GM12865 (cell line): Measurements from ENCODE around the gene KMT2A.

Experiments used
- DNase-seq: peaks from one replicate; pipeline ENCODE4 v3.0.0; 2010; ENCODE audit warnings: low read depth
- H3K4me3 ChIP-seq: 2 replicates; pipeline ENCODE4 v1.5.1; 2011; ENCODE audit warnings: mild to moderate bottlenecking, low read depth, low read length, control low read depth
- TF ChIP-seq, protein P1 (sequence below): IDR thresholded peaks from 2 replicates; pipeline ENCODE4 v1.5.1; 2011; ENCODE audit warnings: low read length, control low read depth, low read depth, inconsistent platforms; ENCODE audit not compliant: insufficient read depth; ENCODE audit errors: missing control alignments

The KMT2A gene

DNA sequence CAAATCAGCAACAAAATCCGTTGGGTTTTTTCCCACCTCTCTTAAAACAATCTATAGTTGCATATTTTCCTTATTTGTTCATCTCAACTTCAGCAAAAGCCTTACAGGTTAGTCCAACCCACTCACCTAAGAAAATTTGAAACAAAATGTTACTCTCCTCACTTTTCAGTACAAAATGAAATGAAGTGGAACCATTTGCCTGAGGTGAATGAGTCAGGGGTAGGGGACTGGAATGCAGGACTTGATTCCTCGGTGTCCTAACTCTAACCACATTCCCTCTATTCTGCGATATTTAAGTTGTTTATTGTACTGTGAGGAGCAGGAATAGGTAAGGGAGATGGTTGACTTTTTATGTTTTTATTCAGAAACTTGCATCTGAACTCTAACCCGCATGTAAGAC, 18.5 kb upstream of the KMT2A start:
- no peak overlapping the region for H3K4me3 ChIP-seq
- DNase-seq: no peak
- TF ChIP-seq, protein P1, sequence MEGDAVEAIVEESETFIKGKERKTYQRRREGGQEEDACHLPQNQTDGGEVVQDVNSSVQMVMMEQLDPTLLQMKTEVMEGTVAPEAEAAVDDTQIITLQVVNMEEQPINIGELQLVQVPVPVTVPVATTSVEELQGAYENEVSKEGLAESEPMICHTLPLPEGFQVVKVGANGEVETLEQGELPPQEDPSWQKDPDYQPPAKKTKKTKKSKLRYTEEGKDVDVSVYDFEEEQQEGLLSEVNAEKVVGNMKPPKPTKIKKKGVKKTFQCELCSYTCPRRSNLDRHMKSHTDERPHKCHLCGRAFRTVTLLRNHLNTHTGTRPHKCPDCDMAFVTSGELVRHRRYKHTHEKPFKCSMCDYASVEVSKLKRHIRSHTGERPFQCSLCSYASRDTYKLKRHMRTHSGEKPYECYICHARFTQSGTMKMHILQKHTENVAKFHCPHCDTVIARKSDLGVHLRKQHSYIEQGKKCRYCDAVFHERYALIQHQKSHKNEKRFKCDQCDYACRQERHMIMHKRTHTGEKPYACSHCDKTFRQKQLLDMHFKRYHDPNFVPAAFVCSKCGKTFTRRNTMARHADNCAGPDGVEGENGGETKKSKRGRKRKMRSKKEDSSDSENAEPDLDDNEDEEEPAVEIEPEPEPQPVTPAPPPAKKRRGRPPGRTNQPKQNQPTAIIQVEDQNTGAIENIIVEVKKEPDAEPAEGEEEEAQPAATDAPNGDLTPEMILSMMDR: no peak

DNA sequence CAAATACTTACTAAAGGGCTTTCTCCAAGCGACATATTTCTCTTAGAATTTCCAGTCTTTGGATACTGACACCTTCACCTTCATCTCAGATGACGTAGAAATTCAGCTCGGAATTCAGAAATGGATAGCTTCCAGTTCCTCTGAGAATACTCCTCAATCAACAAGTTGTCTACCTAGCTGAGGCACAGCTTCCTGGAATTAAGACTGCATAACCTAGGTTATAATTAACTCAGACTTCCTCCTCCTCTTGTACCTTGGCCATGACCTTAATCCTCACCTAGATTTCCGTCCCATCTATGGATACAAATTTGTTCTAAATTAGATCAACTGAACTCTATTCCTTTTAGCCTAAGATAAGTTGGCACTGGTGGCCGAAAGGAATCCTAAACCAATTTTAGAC, 17.5 kb upstream of the KMT2A start:
- DNase-seq: no peak
- TF ChIP-seq, protein P1: no peak
- no peak overlapping the region for H3K4me3 ChIP-seq

DNA sequence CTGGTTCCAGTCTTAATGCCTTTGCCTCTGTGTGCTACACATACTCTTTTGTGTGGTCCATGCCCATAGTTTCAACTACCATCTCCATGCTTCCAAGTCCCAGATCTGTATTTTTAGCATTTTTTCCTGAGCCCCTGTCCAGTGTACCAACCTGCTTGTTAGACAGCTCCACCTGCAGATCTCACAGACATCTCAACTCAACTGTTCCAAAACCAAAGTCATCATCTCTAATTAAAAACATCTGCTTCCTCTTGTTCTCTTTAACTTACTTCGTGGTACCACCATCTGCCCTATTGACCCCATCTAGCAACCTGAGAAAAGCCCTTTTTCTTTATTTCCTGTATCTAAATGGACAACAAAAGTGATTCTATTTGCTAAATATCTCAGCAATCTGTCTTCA, 8.6 kb upstream of the KMT2A start:
- H3K4me3 ChIP-seq: no peak overlapping the region
- TF ChIP-seq, protein P1: no peak
- DNase-seq: no peak

DNA sequence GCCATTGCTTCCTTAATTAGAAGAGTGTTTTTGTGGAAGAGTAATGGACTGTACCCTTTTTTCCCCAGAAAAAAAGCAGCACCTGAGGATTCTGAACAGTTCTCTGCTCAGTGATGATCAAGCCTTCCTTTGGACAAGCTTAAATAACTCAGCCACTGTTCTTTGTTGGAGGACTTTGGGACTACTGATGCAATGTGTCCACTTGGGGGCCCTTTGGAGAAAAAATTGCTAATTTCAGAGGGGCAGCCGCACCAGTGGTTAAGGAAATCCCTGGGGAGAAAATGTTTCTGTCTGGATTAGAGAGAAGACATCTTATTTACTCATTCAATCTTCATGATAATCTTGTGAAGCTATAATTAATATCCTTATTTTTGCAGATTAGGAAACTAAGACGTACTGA, 5.3 kb upstream of the KMT2A start:
- no peak overlapping the region for H3K4me3 ChIP-seq
- DNase-seq: no peak
- TF ChIP-seq, protein P1: no peak

DNA sequence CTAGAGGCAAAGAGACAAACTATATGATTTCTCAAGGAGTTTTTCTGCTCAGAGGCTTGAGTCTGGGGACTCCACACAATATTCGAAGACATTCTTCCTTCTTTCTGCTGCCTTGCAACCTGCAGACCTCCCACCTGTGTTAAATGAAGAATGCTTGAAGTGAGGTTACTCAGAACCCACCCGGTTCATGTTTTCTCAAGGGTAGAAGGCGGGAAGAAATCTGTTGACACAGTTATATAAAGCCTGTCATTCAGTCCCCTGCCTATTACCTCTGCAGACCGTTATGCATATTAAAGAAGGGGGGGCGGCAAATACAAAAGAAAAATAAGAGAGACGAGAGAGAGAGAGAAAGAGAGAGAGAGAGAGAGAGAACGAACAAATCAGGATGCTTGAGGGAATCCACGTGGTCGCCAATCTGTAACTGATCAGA, 2.2 kb upstream of the KMT2A start:
- TF ChIP-seq, protein P1: no peak
- peak; percentile 72 for DNase-seq
- H3K4me3 ChIP-seq: peak overlapping the region; percentile 95

DNA sequence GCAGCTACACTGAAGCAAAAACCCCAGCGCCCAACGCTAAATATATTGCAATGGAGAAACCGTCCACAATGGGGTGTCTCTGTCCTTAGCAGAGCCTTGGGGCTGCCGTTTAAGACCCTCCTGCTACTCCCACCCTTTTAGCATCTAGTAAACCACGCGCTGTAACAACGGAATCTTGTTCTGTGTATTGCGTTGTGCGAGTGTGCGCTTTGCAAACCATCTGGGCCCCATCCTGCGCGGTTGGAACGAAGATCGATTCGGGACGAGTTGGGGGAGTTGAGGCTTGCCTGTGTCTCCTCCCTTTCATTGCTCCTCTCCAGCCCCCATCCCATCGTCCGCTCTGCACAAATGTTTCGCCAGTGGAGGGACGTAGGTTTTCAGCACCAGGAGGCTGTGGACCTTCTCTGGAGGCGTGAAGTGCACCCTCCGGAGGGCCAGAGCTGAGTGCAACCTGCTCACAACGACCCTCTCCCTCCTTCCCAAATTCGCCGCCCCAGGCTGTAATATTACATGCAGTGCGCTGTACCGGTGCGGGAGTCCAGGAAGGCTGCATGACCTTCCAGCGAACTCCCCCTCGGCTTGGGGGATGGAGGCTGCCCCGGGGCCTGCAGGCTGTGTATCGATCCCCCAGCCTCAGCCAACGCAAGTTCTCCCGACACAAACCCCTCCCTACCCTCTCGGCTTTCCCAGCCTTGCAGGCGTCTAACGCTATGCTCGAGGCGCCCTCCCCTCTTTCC, 1.6 kb upstream of the KMT2A start:
- DNase-seq: peak; percentile 28
- TF ChIP-seq, protein P1: no peak

More for the DNA sequence above, 1.6 kb upstream of the KMT2A start:
- H3K4me3 ChIP-seq: peak overlapping the region; percentile 95
